Measurements from ENCODE around the gene ATP1A4.

GRCh38 chr1:160115545-160116282 lies 35.7 kb upstream of the ATP1A4 start, which contains the start of gene ATP1A2:
- no peak for TF ChIP-seq POLR2A (IDR thresholded peaks at IDR 0.05)
- TF ChIP-seq, protein P1, sequence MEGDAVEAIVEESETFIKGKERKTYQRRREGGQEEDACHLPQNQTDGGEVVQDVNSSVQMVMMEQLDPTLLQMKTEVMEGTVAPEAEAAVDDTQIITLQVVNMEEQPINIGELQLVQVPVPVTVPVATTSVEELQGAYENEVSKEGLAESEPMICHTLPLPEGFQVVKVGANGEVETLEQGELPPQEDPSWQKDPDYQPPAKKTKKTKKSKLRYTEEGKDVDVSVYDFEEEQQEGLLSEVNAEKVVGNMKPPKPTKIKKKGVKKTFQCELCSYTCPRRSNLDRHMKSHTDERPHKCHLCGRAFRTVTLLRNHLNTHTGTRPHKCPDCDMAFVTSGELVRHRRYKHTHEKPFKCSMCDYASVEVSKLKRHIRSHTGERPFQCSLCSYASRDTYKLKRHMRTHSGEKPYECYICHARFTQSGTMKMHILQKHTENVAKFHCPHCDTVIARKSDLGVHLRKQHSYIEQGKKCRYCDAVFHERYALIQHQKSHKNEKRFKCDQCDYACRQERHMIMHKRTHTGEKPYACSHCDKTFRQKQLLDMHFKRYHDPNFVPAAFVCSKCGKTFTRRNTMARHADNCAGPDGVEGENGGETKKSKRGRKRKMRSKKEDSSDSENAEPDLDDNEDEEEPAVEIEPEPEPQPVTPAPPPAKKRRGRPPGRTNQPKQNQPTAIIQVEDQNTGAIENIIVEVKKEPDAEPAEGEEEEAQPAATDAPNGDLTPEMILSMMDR (IDR thresholded peaks at IDR 0.05): no peak
